ENCODE data around the gene PLA2G6. TPM values are rescaled to one million over a fixed set of nuclear protein-coding genes. Genes with fewer than 3 reads are reported as not detected.

PLA2G6 gene
- total RNA-seq, 2 donors from 2014 or later = 60.6 to 60.7 TPM

DNA sequence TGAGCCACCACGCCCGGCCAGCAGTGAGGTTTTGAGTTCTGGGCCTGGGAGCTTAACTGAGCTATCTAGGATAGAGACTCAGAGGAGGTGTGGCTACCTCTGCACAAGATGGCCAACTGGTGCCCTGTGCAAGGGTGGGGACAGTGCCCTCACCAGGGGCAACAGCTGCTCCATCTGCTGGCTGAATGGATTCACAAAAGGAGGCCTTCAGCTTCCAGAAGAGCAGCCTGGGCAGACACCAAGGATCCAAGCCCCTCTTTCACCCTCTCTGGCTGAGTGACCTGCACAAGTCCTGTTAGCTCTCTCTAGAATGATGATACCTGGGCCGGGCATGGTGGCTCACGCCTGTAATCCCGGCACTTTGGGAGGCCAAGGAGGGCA, 37.6 kb downstream of the PLA2G6 start:
- Histone ChIP-seq H3K4me3 (ENCODE audit: low read length) (no peak overlapping the region), H3K27ac (ENCODE audit: low read depth, low read length) (no peak overlapping the region), H3K9me3 (ENCODE audit: control insufficient read depth, low read length) (no peaks in the 10 kb centered on the region), H3K27me3 (ENCODE audit: control insufficient read depth, insufficient read depth, low read length, poor library complexity, severe bottlenecking) (no peaks in the 10 kb centered on the region), H3K36me3 (ENCODE audit: control insufficient read depth, insufficient read depth, low read length) (no peaks in the 10 kb centered on the region), H3K4me1 (ENCODE audit: control insufficient read depth, insufficient read depth, low read length) (no peaks in the 10 kb centered on the region), H3K9ac (ENCODE audit: extremely low read depth, low read length, poor library complexity, severe bottlenecking) (no peak overlapping the region)
- Mint-ChIP-seq H3K36me3 (ENCODE audit: low read depth) (peaks cover 32% of the 10 kb centered on the region), H3K27me3 (ENCODE audit: insufficient read depth) (no peaks in the 10 kb centered on the region), H3K4me1 (no peaks in the 10 kb centered on the region), H3K4me3 (no peak overlapping the region), H3K27ac (no peak overlapping the region), H3K9me3 (no peaks in the 10 kb centered on the region)
- TF ChIP-seq, protein P1, sequence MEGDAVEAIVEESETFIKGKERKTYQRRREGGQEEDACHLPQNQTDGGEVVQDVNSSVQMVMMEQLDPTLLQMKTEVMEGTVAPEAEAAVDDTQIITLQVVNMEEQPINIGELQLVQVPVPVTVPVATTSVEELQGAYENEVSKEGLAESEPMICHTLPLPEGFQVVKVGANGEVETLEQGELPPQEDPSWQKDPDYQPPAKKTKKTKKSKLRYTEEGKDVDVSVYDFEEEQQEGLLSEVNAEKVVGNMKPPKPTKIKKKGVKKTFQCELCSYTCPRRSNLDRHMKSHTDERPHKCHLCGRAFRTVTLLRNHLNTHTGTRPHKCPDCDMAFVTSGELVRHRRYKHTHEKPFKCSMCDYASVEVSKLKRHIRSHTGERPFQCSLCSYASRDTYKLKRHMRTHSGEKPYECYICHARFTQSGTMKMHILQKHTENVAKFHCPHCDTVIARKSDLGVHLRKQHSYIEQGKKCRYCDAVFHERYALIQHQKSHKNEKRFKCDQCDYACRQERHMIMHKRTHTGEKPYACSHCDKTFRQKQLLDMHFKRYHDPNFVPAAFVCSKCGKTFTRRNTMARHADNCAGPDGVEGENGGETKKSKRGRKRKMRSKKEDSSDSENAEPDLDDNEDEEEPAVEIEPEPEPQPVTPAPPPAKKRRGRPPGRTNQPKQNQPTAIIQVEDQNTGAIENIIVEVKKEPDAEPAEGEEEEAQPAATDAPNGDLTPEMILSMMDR (conservative IDR thresholded peaks at IDR 0.05) = peak; percentile 36
- 76 to 97% methylated on average over 3 to 5 of the region's 5 CpGs for whole genome bisulfite sequencing, 2 experiments (ENCODE audit: insufficient coverage in 1 of 2, insufficient read length in 1 of 2)
- DNase-seq = no peak

DNA sequence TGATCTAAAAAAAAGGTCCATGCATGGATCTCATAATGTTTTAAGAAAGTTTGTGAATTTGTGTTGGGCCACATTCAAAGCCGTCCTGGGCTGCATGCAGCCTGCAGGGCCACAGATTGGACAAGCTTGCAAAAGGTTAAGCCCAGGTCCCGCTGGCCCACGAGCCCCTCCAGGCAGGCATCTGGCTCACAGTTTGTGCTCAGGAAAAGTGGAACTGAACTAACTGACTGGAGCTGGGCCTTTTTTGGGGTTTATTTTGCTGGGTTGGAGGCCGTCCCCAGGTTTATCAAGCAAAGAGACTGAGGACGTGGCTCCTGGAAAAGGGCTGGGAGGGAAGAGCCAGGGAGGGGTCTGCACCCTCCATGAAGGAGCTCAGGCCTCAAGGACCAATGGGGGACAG, 39.0 kb downstream of the PLA2G6 start:
- Histone ChIP-seq H3K9me3 (ENCODE audit: control insufficient read depth, low read length) (no peaks in the 10 kb centered on the region), H3K9ac (ENCODE audit: extremely low read depth, low read length, poor library complexity, severe bottlenecking) (no peak overlapping the region), H3K4me3 (ENCODE audit: low read length) (no peak overlapping the region), H3K4me1 (ENCODE audit: control insufficient read depth, insufficient read depth, low read length) (no peaks in the 10 kb centered on the region), H3K27me3 (ENCODE audit: control insufficient read depth, insufficient read depth, low read length, poor library complexity, severe bottlenecking) (no peaks in the 10 kb centered on the region), H3K36me3 (ENCODE audit: control insufficient read depth, insufficient read depth, low read length) (no peaks in the 10 kb centered on the region), H3K27ac (ENCODE audit: low read depth, low read length) (no peak overlapping the region)
- Mint-ChIP-seq H3K9me3 (no peaks in the 10 kb centered on the region), H3K4me1 (no peaks in the 10 kb centered on the region), H3K27ac (no peak overlapping the region), H3K36me3 (ENCODE audit: low read depth) (peaks cover 44% of the 10 kb centered on the region), H3K4me3 (no peak overlapping the region), H3K27me3 (ENCODE audit: insufficient read depth) (no peaks in the 10 kb centered on the region)
- no peak for DNase-seq
- WGBS, 2 experiments (ENCODE audit: insufficient coverage in 1 of 2, insufficient read length in 1 of 2) = 92 to 100% methylated on average over 1 to 5 of the region's 5 CpGs
- TF ChIP-seq, protein P1 (conservative IDR thresholded peaks at IDR 0.05) = no peak

DNA sequence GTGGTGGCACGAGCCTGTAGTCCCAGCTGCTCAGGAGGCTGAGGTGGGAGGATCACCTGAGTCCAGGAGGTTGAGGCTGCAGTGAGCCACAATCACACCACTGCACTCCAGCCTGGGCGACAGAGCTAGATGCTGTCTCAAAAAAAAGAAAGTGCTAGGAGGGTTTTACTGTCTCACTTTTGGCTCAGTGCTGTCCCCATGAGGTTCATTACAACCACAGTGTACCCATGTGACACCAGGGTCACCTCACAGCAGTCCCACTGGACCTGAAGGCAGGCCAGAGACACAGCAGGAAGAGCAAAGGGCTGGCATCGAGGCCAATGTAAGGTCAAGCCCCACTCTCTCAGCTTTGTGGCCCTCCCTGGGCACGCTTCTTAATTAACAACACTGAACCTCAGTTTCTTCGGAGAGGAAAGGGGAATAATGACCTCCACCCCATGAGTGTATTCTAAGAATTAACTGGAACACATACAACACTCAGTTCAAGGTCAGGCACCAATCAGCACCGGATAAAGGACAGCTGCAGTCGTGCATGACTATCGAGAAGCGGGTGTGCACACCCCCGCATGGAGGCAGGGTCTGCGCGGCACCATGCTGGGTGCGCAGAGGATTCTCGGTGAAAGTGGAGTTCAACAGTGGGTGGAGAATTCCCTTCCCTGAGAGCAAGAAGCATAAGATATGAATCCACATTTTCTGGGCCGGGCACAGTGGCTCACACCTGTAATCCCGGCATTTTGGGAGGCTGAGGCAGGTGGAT, 40.2 kb downstream of the PLA2G6 start:
- Mint-ChIP-seq H3K4me3 (no peak overlapping the region), H3K4me1 (no peaks in the 10 kb centered on the region)
- WGBS, 2 experiments (ENCODE audit: insufficient coverage in 1 of 2, insufficient read length in 1 of 2) = 94 to 95% methylated on average over 15 to 16 of the region's 16 CpGs

More for the DNA sequence above, 40.2 kb downstream of the PLA2G6 start:
- no peak overlapping the region for H3K4me3 ChIP-seq (ENCODE audit: low read length)
- no peak overlapping the region for H3K27ac ChIP-seq (ENCODE audit: low read depth, low read length)
- no peak overlapping the region for H3K9ac ChIP-seq (ENCODE audit: extremely low read depth, low read length, poor library complexity, severe bottlenecking)
- TF ChIP-seq, protein P1 (conservative IDR thresholded peaks at IDR 0.05) = peak; percentile 14
- no peaks in the 10 kb centered on the region for H3K27me3 ChIP-seq (ENCODE audit: control insufficient read depth, insufficient read depth, low read length, poor library complexity, severe bottlenecking)
- no peaks in the 10 kb centered on the region for H3K9me3 Mint-ChIP-seq
- H3K9me3 ChIP-seq (ENCODE audit: control insufficient read depth, low read length) = no peaks in the 10 kb centered on the region
- H3K36me3 Mint-ChIP-seq (ENCODE audit: low read depth) = peaks cover 48% of the 10 kb centered on the region
- no peak for DNase-seq
- H3K36me3 ChIP-seq (ENCODE audit: control insufficient read depth, insufficient read depth, low read length) = no peaks in the 10 kb centered on the region
- H3K27ac Mint-ChIP-seq = no peak overlapping the region
- H3K27me3 Mint-ChIP-seq (ENCODE audit: insufficient read depth) = no peaks in the 10 kb centered on the region
- no peaks in the 10 kb centered on the region for H3K4me1 ChIP-seq (ENCODE audit: control insufficient read depth, insufficient read depth, low read length)
